Fibroblast of lung (primary cell): ENCODE measurements around the gene OXA1L. TPM values are rescaled to one million over a fixed set of nuclear protein-coding genes. Genes with fewer than 3 reads are reported as not detected.

Experiments
- DNase-seq, 2 donors: peaks; one replicate each; pipeline versions ENCODE4 v3.0.0 to v3.0.0-alpha.2; 2010; ENCODE audit warnings: low read depth in 2 of 2
- H2AFZ ChIP-seq: 2 replicates; pipeline ENCODE4 v1.5.1; 2012; ENCODE audit warnings: low read length, control low read depth, inconsistent platforms
- H3K27ac ChIP-seq: 2 replicates; pipeline ENCODE4 v1.5.1; 2011; ENCODE audit warnings: low read length, control low read depth; ENCODE audit not compliant: insufficient read depth
- H3K27me3 ChIP-seq: 2 replicates; pipeline ENCODE4 v1.5.1; 2011; ENCODE audit warnings: mild to moderate bottlenecking, low read length; ENCODE audit not compliant: control insufficient read depth, insufficient read depth
- H3K36me3 ChIP-seq: 2 replicates; pipeline ENCODE4 v1.5.1; 2011; ENCODE audit warnings: low read length; ENCODE audit not compliant: control insufficient read depth, insufficient read depth
- H3K4me1 ChIP-seq: 2 replicates; pipeline ENCODE4 v1.5.1; 2011; ENCODE audit warnings: low read length; ENCODE audit not compliant: control insufficient read depth, insufficient read depth; ENCODE audit errors: extremely low read depth
- H3K4me2 ChIP-seq: 2 replicates; pipeline ENCODE4 v1.5.1; 2011; ENCODE audit warnings: low read length, control low read depth; ENCODE audit not compliant: insufficient read depth; ENCODE audit errors: extremely low read depth
- H3K4me3 ChIP-seq, 4 experiments: fragments of 200-600 bp in 1 of 4; sonication (generic) in 1 of 4; replicated peaks in 1 of 4; 2 replicates each; pipeline ENCODE4 v1.5.1; 2011 to 2016; ENCODE audit warnings: low read length in 4 of 4, low read depth in 3 of 4, mild to moderate bottlenecking in 3 of 4, control low read depth in 2 of 4, inconsistent platforms in 1 of 4, mixed read lengths in 1 of 4; ENCODE audit not compliant: insufficient read depth in 1 of 4; ENCODE audit errors: control extremely low read depth in 1 of 4
- H3K79me2 ChIP-seq: 2 replicates; pipeline ENCODE4 v1.5.1; 2012; ENCODE audit warnings: mild to moderate bottlenecking, low read length, inconsistent platforms; ENCODE audit not compliant: control insufficient read depth, insufficient read depth
- H3K9ac ChIP-seq: 2 replicates; pipeline ENCODE4 v1.5.1; 2011; ENCODE audit warnings: mild to moderate bottlenecking, low read length, control low read depth; ENCODE audit not compliant: insufficient read depth
- H3K9me3 ChIP-seq: 2 replicates; pipeline ENCODE4 v1.5.1; 2012; ENCODE audit warnings: low read depth, low read length; ENCODE audit not compliant: control insufficient read depth, insufficient read depth
- H4K20me1 ChIP-seq: 2 replicates; pipeline ENCODE4 v1.5.1; 2011; ENCODE audit warnings: low read length; ENCODE audit not compliant: control insufficient read depth, insufficient read depth; ENCODE audit errors: extremely low read depth
- CTCF ChIP-seq, 2 donors: IDR thresholded peaks in 1 of 2; conservative IDR thresholded peaks in 1 of 2; 1 replicate in 1 of 2; 2 replicates in 1 of 2; pipeline ENCODE4 v1.5.1; 2011 to 2012; ENCODE audit warnings: low read length in 2 of 2, control low read depth in 1 of 2, inconsistent platforms in 1 of 2, low read depth in 1 of 2, mild to moderate bottlenecking in 1 of 2
- EZH2 ChIP-seq: IDR thresholded peaks from 2 replicates; pipeline ENCODE4 v1.5.1; 2012; ENCODE audit warnings: low read length, control low read depth, mild to moderate bottlenecking; ENCODE audit errors: missing control alignments
- polyA plus RNA-seq, 2 donors: library from polyadenylated mRNA; depleted of rRNA in 1 of 2; stranded (reverse) in 1 of 2; unstranded in 1 of 2; fragments of >200 nt; gene quantifications; 2 replicates each; pipeline ENCODE4 v1.2.1, GENCODE V29; 2011 to 2012; ENCODE audit warnings: missing spikeins in 1 of 2
- total RNA-seq: library from RNA; depleted of rRNA; stranded (reverse); fragments of >200 nt; gene quantifications from 2 replicates; pipeline ENCODE4 v1.2.1, GENCODE V29; 2014

Gene OXA1L
- total and polyA plus RNA-seq, 2 donors (not counting 1 experiment from before 2014, with no cell fraction given), result 67.2 to 141 TPM

GRCh38 chr14:22794551-22794951, 28.1 kb downstream of the OXA1L start:
- Histone ChIP-seq H3K27ac (no peak overlapping the region), H3K9ac (no peak overlapping the region), H3K4me2 (no peak overlapping the region), H3K9me3 (no peaks in the 10 kb centered on the region), H3K79me2 (no peaks in the 10 kb centered on the region), H2AFZ (no peak overlapping the region), H3K4me3 (no peak overlapping the region), H3K4me1 (no peaks in the 10 kb centered on the region), H3K27me3 (no peaks in the 10 kb centered on the region), H4K20me1 (no peaks in the 10 kb centered on the region), H3K36me3 (no peaks in the 10 kb centered on the region)
- TF ChIP-seq EZH2 (no peak), CTCF (conservative IDR thresholded peaks at IDR 0.05 in 1 of 2, IDR thresholded peaks at IDR 0.05 in 1 of 2; ENCODE audit: low read depth in 1 of 2, low read length in 2 of 2) (no peak)
- DNase-seq, result no peak

DNA sequence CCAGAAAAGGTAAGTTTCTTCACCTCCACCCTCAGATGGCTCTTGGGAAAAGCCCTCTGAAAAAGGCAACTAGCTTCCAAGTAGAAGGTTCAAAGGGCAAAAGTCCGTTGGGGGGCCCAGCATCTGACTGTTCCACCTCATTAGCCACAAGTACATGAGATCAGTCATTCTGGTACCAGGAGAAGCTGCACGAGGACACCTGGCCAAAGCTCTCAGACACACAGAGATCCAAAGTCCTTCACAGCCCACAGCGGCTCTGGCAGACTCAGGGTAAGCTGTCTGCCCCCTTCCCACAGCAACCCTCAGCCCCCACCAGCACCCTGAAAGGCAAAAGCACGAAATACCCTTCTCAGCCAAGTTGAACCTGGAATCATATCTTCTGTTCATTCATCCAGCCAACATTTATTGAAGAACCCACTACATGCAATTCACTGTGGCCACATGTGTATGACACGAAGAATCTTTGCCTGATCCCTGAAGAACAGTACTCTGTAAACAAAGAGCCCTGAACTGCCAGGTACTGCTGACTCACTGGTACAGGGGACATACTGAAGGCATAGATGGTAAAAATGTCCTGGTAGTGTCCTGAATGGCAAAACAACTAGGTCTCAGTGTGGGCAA, 29.7 kb downstream of the OXA1L start:
- Histone ChIP-seq H4K20me1 (no peaks in the 10 kb centered on the region), H3K9ac (no peak overlapping the region), H3K4me1 (no peaks in the 10 kb centered on the region), H3K27me3 (no peaks in the 10 kb centered on the region), H3K4me2 (no peak overlapping the region), H3K4me3 (no peak overlapping the region), H3K9me3 (no peaks in the 10 kb centered on the region), H2AFZ (no peak overlapping the region), H3K36me3 (no peaks in the 10 kb centered on the region), H3K79me2 (no peaks in the 10 kb centered on the region), H3K27ac (no peak overlapping the region)
- TF ChIP-seq EZH2 (no peak), CTCF (conservative IDR thresholded peaks at IDR 0.05 in 1 of 2, IDR thresholded peaks at IDR 0.05 in 1 of 2; ENCODE audit: low read depth in 1 of 2, low read length in 2 of 2) (no peak)
- no peak for DNase-seq

DNA sequence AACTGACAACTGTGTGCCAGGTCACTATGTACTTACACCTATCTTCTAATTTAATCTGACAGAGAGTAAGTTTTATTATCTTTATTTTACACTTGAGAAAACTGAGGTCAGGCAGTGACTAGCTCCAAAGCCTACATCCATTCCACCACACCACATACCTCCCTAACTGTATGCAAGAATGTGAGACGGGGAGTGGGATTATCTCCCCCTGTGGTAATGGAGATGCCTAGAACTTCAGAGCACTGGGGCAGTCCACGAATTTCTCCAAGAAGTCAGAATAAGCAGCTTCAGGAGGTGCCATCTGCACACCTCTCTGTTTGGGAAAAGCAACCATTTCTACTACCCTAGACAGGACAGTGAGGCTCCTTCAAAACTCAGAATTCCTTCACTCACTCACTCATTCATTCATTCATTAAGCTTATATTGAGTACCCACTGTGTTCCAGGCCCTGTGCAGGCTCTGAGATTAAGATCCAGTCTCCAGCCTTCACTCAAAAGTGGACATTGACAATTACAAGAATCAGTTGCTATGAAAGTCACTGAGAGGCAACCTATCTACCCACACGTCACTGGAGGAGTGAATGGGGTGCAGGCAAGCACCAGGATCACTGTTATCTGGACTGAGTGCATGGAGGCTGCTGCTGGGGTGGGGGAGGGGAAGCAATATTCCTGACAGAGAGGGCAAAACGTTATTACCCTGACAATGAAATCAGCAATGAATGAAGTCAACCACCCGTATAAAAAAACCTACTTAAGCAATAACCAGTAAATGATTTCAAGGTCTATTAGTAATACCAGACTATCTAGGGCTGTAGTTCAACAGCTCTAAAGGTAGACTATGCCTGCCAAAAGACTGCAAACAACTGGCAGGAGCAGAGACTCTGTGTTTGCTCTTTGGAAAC, 30.8 kb downstream of the OXA1L start:
- Histone ChIP-seq H3K4me3 (no peak overlapping the region), H3K27me3 (no peaks in the 10 kb centered on the region), H3K79me2 (no peaks in the 10 kb centered on the region)

More for the DNA sequence above, 30.8 kb downstream of the OXA1L start:
- Histone ChIP-seq H3K27ac (no peak overlapping the region), H3K4me1 (no peaks in the 10 kb centered on the region), H4K20me1 (no peaks in the 10 kb centered on the region), H3K9me3 (no peaks in the 10 kb centered on the region), H3K4me2 (no peak overlapping the region), H3K9ac (no peak overlapping the region), H2AFZ (no peak overlapping the region), H3K36me3 (no peaks in the 10 kb centered on the region)
- DNase-seq, result no peak
- TF ChIP-seq CTCF (conservative IDR thresholded peaks at IDR 0.05 in 1 of 2, IDR thresholded peaks at IDR 0.05 in 1 of 2; ENCODE audit: low read depth in 1 of 2, low read length in 2 of 2), result no peak
- no peak for TF ChIP-seq EZH2
